Spleen (tissue), 11 donors: ENCODE measurements around the gene IFNW1. TPM values are rescaled to one million over a fixed set of nuclear protein-coding genes. Genes with fewer than 3 reads are reported as not detected.

ENCODE experiments used
- DNase-seq: peaks from one replicate; pipeline ENCODE4 v3.0.0-alpha.2; 2020
- H3K27ac ChIP-seq, 8 donors: fragments of 200-600 bp; sonication (generic) in 7 of 8; 1 replicate in 4 of 8; 2 replicates in 4 of 8; pipeline versions ENCODE4 v1.5.0 to v1.8.0; 2016 to 2021; ENCODE audit warnings: inconsistent platforms in 4 of 8, mild to moderate bottlenecking in 4 of 8, moderate library complexity in 1 of 8
- H3K27me3 ChIP-seq, 7 donors: fragments of 200-600 bp; sonication (generic) in 6 of 7; replicated peaks in 1 of 7; 1 replicate in 4 of 7; 2 replicates in 3 of 7; pipeline versions ENCODE4 v1.5.0 to v1.8.0; 2016 to 2021; ENCODE audit warnings: inconsistent platforms in 3 of 7, mild to moderate bottlenecking in 1 of 7
- H3K36me3 ChIP-seq, 6 donors: fragments of 200-600 bp; sonication (generic) in 5 of 6; 1 replicate in 4 of 6; 2 replicates in 2 of 6; pipeline versions ENCODE4 v1.5.0 to v1.8.0; 2016 to 2021; ENCODE audit warnings: inconsistent platforms in 2 of 6
- H3K4me1 ChIP-seq, 6 donors: fragments of 200-600 bp; sonication (generic) in 5 of 6; 1 replicate in 3 of 6; 2 replicates in 3 of 6; pipeline versions ENCODE4 v1.5.0 to v1.8.0; 2016 to 2021; ENCODE audit warnings: inconsistent platforms in 3 of 6
- H3K4me3 ChIP-seq, 8 donors: fragments of 200-600 bp; sonication (generic) in 7 of 8; 1 replicate in 4 of 8; 2 replicates in 4 of 8; pipeline versions ENCODE4 v1.5.0 to v1.8.0; 2016 to 2021; ENCODE audit warnings: inconsistent platforms in 4 of 8, mild to moderate bottlenecking in 4 of 8, moderate library complexity in 2 of 8
- H3K9me3 ChIP-seq, 8 donors: fragments of 200-600 bp; sonication (generic) in 7 of 8; 1 replicate in 4 of 8; 2 replicates in 4 of 8; pipeline versions ENCODE4 v1.5.0 to v1.8.0; 2016 to 2021; ENCODE audit warnings: inconsistent platforms in 4 of 8
- POLR2A ChIP-seq, 3 donors: fragments of 450-650 bp; IDR thresholded peaks; one replicate each; pipeline ENCODE4 v1.5.1; 2017; ENCODE audit warnings: antibody characterized with exemption in 3 of 3, mild to moderate bottlenecking in 1 of 3
- POLR2AphosphoS5 ChIP-seq, 3 donors: sonication (generic); formaldehyde crosslinking; IDR thresholded peaks; one replicate each; pipeline ENCODE4 v1.5.1; 2017; ENCODE audit warnings: antibody characterized with exemption in 3 of 3
- WGBS, 5 donors: extraction: QIAGEN DNeasy Blood & Tissue Kit in 3 of 5; methylation state at CpG; one replicate each; pipeline versions ENCODE4 v1.1.5 to v1.1.7; 2013 to 2018; 5-methylcytosine and 5-hydroxymethylcytosine counted together
- intact Hi-C: fragments of 100-400 bp; cut with DNase I; formaldehyde crosslinking; loops from one replicate; pipeline ENCODE4 v1.15.0; 2023; ENCODE audit warnings: low total_unique reads
- polyA plus RNA-seq, 3 donors: library from polyadenylated mRNA; stranded (reverse); fragments of 200-250 nt; gene quantifications; one replicate each; pipeline ENCODE4 v1.2.1, GENCODE V29; 2013
- total RNA-seq, 7 donors: library from RNA; depleted of rRNA in 3 of 7; stranded (reverse); fragments of >200 nt in 3 of 7; fragmentation: NEBNext Ultra II Directional in 4 of 7; extraction: Animal tissue kit (Norgen Biotek cat#: 25700) in 4 of 7; gene quantifications; one replicate each; pipeline versions ENCODE4 v1.1.0 to v1.2.1, GENCODE V29; 2016 to 2021
- TF ChIP-seq, protein P1 (sequence below), 11 experiments: fragments of 200-600 bp in 7 of 11; fragments of 450-650 bp in 4 of 11; sonication (generic) in 4 of 11; IDR thresholded peaks in 8 of 11; conservative IDR thresholded peaks in 3 of 11; 1 replicate in 7 of 11; 2 replicates in 4 of 11; pipeline versions ENCODE4 v1.4.0 to v1.8.0; 2016 to 2021; ENCODE audit warnings: antibody characterized with exemption in 11 of 11, inconsistent platforms in 4 of 11, mild to moderate bottlenecking in 1 of 11
- donor health status: healthy with polysubstance abuse.
- donor health status: DM: no; HTN: no; CAD: no; lungs with moderate emphysema.
- donor health status: DM: no; HTN: no; CAD: no.
- donor health status: Bipolar disorder and iron deficiency.
- donor health status: healthy.
- donor health status: DM: no; HTN: no; CAD: no.
- donor health status: DM: yes; HTN: yes; CAD: no.

IFNW1 gene
- total and polyA plus RNA-seq, 10 donors, result not detected

DNA sequence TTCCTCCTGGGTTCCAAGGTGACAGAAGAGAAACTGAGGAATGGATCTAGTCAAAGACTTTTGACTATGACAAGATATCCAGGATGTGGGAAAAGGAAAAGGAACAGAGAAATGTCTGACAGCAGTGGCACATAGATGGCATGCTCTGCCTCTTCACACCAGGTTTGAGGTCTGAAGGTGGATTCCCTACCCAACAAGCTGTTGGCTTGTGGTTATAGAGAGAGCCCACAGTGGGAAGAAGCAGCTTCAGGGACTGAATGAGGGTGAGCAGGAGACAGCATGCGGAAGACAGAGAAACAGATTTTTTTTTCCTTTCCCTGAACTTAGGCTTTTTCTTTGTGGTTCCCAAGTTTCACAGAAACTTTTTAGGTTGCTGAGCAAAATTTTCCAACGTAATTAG is 20.6 kb downstream of the IFNW1 start:
- no peak for DNase-seq
- no peak overlapping the region for H3K27ac ChIP-seq
- intact Hi-C loops, result no loop called here
- H3K27me3 ChIP-seq, result peaks cover 0 to 2% (median 0%) of the 10 kb centered on the region in 7 donors
- H3K4me3 ChIP-seq, result no peak overlapping the region
- TF ChIP-seq POLR2AphosphoS5 (IDR thresholded peaks at IDR 0.05) (no peak), POLR2A (IDR thresholded peaks at IDR 0.05) (no peak)
- TF ChIP-seq, protein P1, sequence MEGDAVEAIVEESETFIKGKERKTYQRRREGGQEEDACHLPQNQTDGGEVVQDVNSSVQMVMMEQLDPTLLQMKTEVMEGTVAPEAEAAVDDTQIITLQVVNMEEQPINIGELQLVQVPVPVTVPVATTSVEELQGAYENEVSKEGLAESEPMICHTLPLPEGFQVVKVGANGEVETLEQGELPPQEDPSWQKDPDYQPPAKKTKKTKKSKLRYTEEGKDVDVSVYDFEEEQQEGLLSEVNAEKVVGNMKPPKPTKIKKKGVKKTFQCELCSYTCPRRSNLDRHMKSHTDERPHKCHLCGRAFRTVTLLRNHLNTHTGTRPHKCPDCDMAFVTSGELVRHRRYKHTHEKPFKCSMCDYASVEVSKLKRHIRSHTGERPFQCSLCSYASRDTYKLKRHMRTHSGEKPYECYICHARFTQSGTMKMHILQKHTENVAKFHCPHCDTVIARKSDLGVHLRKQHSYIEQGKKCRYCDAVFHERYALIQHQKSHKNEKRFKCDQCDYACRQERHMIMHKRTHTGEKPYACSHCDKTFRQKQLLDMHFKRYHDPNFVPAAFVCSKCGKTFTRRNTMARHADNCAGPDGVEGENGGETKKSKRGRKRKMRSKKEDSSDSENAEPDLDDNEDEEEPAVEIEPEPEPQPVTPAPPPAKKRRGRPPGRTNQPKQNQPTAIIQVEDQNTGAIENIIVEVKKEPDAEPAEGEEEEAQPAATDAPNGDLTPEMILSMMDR (IDR thresholded peaks at IDR 0.05 in 8 of 11, conservative IDR thresholded peaks at IDR 0.05 in 3 of 11), result no peak
- WGBS, 5 donors, result 57 to 81% (median 77%) methylated on average over 2 of the region's 2 CpGs
- peaks cover 0 to 12% (median 2%) of the 10 kb centered on the region in 6 donors for H3K4me1 ChIP-seq
- no peaks in the 10 kb centered on the region for H3K36me3 ChIP-seq
- H3K9me3 ChIP-seq, result no peaks in the 10 kb centered on the region

DNA sequence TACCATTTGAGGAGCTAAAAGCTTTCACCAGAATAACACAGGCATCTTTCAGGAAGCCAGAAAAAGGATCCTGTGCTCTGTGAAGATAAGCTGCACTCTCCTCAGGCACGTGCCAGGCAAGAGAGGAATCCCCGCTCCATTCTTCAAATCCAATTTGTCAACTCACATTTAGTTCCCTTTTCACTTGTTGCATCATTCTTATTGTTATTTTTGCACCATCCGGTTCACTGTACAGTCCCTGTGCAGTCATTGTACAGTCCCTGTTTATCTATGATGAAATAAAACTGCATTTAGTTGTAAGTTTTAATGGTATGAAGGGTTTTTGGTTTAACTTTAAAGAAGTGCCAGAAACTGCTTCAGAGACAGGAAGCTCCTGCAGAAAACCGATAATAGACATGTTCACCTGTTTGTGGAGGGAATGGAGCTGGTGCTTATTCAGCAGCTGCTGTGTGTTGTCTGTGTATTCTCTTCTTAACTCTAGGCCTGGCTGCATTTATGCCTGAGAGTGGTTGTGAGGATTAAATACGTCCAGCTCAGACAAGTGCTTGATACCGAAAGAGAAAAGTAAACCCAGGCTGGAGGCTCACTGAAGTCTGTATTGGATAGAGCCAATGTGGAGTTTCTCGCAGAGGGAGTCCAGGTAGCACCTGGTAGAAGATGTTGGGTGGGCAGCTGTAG is 22.4 kb downstream of the IFNW1 start:
- H3K36me3 ChIP-seq, result no peaks in the 10 kb centered on the region
- H3K4me1 ChIP-seq, result peaks cover 0 to 12% (median 2%) of the 10 kb centered on the region in 6 donors
- DNase-seq, result no peak
- peak overlapping the region in 1 of 8 donors; percentile 48 for H3K27ac ChIP-seq
- TF ChIP-seq POLR2A (IDR thresholded peaks at IDR 0.05) (no peak), POLR2AphosphoS5 (IDR thresholded peaks at IDR 0.05) (no peak)
- TF ChIP-seq, protein P1 (IDR thresholded peaks at IDR 0.05 in 8 of 11, conservative IDR thresholded peaks at IDR 0.05 in 3 of 11), result no peak
- no peak overlapping the region for H3K4me3 ChIP-seq
- WGBS, 5 donors, result 39 to 53% (median 50%) methylated on average over 7 of the region's 7 CpGs
- intact Hi-C loops, result no loop called here
- no peaks in the 10 kb centered on the region for H3K27me3 ChIP-seq
- no peaks in the 10 kb centered on the region for H3K9me3 ChIP-seq

DNA sequence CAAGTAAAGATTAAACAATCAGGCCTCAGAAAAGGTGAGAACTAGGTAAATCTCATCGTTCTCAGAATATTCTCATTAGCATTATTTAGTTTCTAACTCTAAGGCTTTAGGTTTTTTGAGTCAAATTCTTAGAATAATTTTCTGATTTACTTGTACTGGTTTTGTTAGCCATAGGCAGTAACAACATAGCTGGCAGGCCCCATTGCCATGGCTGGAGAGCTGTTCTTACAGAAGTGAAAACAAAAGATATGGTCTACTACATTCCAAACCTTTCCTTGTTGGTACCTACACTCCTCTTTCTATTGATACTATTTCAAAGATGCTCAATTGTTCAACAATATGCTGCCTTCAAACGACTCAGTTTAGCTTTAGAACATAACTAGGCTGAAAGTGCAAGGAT is 27.3 kb downstream of the IFNW1 start:
- Histone ChIP-seq H3K4me1 (peaks cover 0 to 8% (median under 1%) of the 10 kb centered on the region in 6 donors), H3K27ac (no peak overlapping the region), H3K36me3 (no peaks in the 10 kb centered on the region), H3K4me3 (no peak overlapping the region), H3K27me3 (no peaks in the 10 kb centered on the region), H3K9me3 (no peaks in the 10 kb centered on the region)
- intact Hi-C loops, result loop anchor here (5.0 kb wide), 2 partner anchors 227 to 1187 kb away; no protein-coding TSS in a partner anchor
- TF ChIP-seq, protein P1 (IDR thresholded peaks at IDR 0.05 in 8 of 11, conservative IDR thresholded peaks at IDR 0.05 in 3 of 11), result no peak
- TF ChIP-seq POLR2A (IDR thresholded peaks at IDR 0.05), result no peak
- no peak for TF ChIP-seq POLR2AphosphoS5 (IDR thresholded peaks at IDR 0.05)
- DNase-seq, result no peak
- 79 to 84% (median 80%) methylated on average over 2 of the region's 2 CpGs for WGBS, 5 donors

DNA sequence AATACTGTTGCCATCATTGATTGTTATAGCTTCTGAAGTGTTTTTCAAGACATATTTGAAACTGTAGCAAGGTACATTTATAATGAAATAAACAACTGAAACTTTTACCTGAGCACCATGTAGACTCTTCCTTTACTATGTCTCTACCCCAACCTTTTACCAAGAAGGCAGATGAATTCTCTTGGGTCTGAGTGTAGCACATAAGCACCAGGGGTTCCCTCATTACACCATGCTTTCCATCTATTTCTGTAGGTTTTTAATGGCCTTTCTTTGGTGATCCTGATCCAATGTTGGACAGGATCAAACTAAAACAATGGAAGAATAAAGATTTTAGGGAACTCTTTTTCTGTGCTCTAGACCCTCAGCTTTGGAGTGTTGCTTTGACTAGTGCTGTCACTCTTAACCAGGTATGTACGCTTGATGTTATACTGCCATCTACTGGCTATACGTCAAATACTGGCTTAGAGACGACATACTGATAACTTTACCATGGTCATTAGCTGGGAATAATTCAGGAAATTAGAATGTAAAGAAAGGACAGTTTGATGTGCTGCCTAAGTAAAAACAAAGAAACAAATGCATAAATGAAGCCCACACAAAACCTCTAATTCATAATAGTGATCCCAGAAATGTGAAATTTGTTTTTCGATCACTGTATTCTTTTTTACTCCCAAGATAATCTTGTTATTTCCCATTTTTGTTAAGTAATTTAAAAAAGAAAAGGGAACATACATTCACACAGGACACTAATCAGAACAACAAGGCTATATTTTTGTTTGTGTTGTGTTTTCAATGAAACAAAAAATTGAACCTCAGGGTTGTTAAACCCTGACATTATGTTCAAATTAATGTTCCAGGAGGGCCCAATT is 30.7 kb downstream of the IFNW1 start:
- TF ChIP-seq POLR2A (IDR thresholded peaks at IDR 0.05), result no peak
- TF ChIP-seq, protein P1 (IDR thresholded peaks at IDR 0.05 in 8 of 11, conservative IDR thresholded peaks at IDR 0.05 in 3 of 11), result peak; percentile 47 to 87 (median 78)
- no peak overlapping the region for H3K27ac ChIP-seq
- intact Hi-C loops, result loop anchor here (5.0 kb wide), 2 partner anchors 224 to 1184 kb away; no protein-coding TSS in a partner anchor
- no peak overlapping the region for H3K4me3 ChIP-seq
- WGBS, 5 donors, result 24 to 26% (median 24%) methylated on average over 4 of the region's 4 CpGs
- DNase-seq, result no peak
- no peaks in the 10 kb centered on the region for H3K4me1 ChIP-seq
- H3K9me3 ChIP-seq, result no peaks in the 10 kb centered on the region
- no peaks in the 10 kb centered on the region for H3K36me3 ChIP-seq
- H3K27me3 ChIP-seq, result no peaks in the 10 kb centered on the region
